Activated B cell treated with CpG ODN at 0.5 μM for 24 hours (primary cell): ENCODE measurements around the gene CADM1. TPM values are rescaled to one million over a fixed set of nuclear protein-coding genes. Genes with fewer than 3 reads are reported as not detected.

Experiments used
- ATAC-seq: fragments of 200-7000 bp; cut with Tn5 transposase; one replicate; pipeline ENCODE4 v1.10.0; 2021; ENCODE audit warnings: low read depth, mild to moderate bottlenecking, moderate library complexity
- CTCF ChIA-PET: fragments of 350-600 bp; sonication (Branson Sonifier 250); formaldehyde crosslinking; loops from one replicate; lab custom pipeline; 2021; ENCODE audit warnings: antibody characterized with exemption; lab: Charles Lee
- POLR2A ChIA-PET: fragments of 350-600 bp; sonication (Branson Sonifier 250); formaldehyde crosslinking; loops from one replicate; lab custom pipeline; 2021; ENCODE audit warnings: antibody characterized with exemption; lab: Charles Lee
- DNase-seq: peaks from one replicate; pipeline ENCODE4 v3.0.0; 2022
- H3K27ac Mint-ChIP-seq: one replicate; pipeline ENCODE4 v1.8.0; 2020; ENCODE audit warnings: mixed read lengths
- H3K27me3 Mint-ChIP-seq: one replicate; pipeline ENCODE4 v1.8.0; 2021; ENCODE audit warnings: mixed read lengths
- H3K36me3 Mint-ChIP-seq: one replicate; pipeline ENCODE4 v1.8.0; 2021; ENCODE audit warnings: low read depth, mixed read lengths
- H3K4me1 Mint-ChIP-seq: one replicate; pipeline ENCODE4 v1.8.0; 2021; ENCODE audit warnings: mixed read lengths
- H3K4me3 Mint-ChIP-seq: one replicate; pipeline ENCODE4 v1.8.0; 2020; ENCODE audit warnings: mild to moderate bottlenecking, mixed read lengths
- H3K9me3 Mint-ChIP-seq: one replicate; pipeline ENCODE4 v1.8.0; 2020; ENCODE audit warnings: mixed read lengths
- intact Hi-C: fragments of 100-400 bp; cut with micrococcal nuclease; formaldehyde crosslinking; loops from one replicate; pipeline ENCODE4 v1.15.1; 2024
- total RNA-seq: library from RNA; stranded (reverse); gene quantifications from 2 replicates; pipeline ENCODE4 v1.2.3, GENCODE V29; 2022
- TF ChIP-seq, protein P1 (sequence below): fragments of 200-600 bp; IDR thresholded peaks from one replicate; pipeline ENCODE4 v1.8.0; 2022; ENCODE audit warnings: antibody characterized with exemption, mild to moderate bottlenecking

The CADM1 gene
- total RNA-seq, 1 donor from 2014 or later, result 0.86 TPM

GRCh38 chr11:115548878-115549528, 44.8 kb upstream of the CADM1 start:
- POLR2A ChIA-PET, result no interaction called here
- H3K36me3 Mint-ChIP-seq, result no peaks in the 10 kb centered on the region
- no peak for DNase-seq
- no peaks in the 10 kb centered on the region for H3K9me3 Mint-ChIP-seq
- CTCF ChIA-PET, result no interaction called here
- no peak for ATAC-seq
- intact Hi-C loops, result no loop called here
- no peak overlapping the region for H3K4me3 Mint-ChIP-seq
- no peak overlapping the region for H3K27ac Mint-ChIP-seq
- H3K27me3 Mint-ChIP-seq, result peaks cover 3% of the 10 kb centered on the region
- no peaks in the 10 kb centered on the region for H3K4me1 Mint-ChIP-seq
- TF ChIP-seq, protein P1, sequence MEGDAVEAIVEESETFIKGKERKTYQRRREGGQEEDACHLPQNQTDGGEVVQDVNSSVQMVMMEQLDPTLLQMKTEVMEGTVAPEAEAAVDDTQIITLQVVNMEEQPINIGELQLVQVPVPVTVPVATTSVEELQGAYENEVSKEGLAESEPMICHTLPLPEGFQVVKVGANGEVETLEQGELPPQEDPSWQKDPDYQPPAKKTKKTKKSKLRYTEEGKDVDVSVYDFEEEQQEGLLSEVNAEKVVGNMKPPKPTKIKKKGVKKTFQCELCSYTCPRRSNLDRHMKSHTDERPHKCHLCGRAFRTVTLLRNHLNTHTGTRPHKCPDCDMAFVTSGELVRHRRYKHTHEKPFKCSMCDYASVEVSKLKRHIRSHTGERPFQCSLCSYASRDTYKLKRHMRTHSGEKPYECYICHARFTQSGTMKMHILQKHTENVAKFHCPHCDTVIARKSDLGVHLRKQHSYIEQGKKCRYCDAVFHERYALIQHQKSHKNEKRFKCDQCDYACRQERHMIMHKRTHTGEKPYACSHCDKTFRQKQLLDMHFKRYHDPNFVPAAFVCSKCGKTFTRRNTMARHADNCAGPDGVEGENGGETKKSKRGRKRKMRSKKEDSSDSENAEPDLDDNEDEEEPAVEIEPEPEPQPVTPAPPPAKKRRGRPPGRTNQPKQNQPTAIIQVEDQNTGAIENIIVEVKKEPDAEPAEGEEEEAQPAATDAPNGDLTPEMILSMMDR, result no peak

- Mint-ChIP-seq H3K9me3 (no peaks in the 10 kb centered on the region), H3K27ac (no peak overlapping the region), H3K36me3 (no peaks in the 10 kb centered on the region), H3K4me1 (no peaks in the 10 kb centered on the region), H3K4me3 (no peak overlapping the region), H3K27me3 (peaks cover 3% of the 10 kb centered on the region)
- intact Hi-C loops, result no loop called here
- TF ChIP-seq, protein P1, result no peak
- ChIA-PET CTCF (no interaction called here), POLR2A (no interaction called here)
- DNase-seq (no peak), ATAC-seq (no peak)
Observed at GRCh38 chr11:115545581-115546210, 41.5 kb upstream of the CADM1 start.

GRCh38 chr11:115544422-115544948, 40.3 kb upstream of the CADM1 start:
- Mint-ChIP-seq H3K27me3 (peaks cover 3% of the 10 kb centered on the region), H3K4me3 (no peak overlapping the region), H3K4me1 (no peaks in the 10 kb centered on the region), H3K36me3 (no peaks in the 10 kb centered on the region), H3K27ac (no peak overlapping the region), H3K9me3 (no peaks in the 10 kb centered on the region)
- intact Hi-C loops, result no loop called here
- ATAC-seq, result no peak
- DNase-seq, result no peak
- CTCF ChIA-PET, result no interaction called here
- TF ChIP-seq, protein P1, result no peak
- POLR2A ChIA-PET, result no interaction called here

DNA sequence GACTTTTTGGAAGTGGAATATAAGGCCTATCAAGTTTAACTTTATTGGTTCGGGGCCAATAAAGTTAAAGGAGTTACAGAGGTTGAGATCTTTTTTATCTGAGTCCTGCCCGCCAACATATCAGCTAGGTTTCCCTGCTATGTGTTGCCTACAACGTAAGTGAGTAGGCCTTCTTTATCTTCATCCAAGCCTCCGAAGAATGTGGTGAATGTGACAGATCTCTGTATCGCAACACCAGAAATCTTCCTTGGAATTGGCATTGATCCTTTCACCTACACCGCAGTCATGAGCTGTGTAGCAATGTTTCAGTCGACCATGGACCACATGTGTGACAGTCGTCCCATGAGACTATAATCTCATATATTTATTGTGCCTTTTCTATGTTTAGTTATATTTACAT, 37.3 kb upstream of the CADM1 start:
- TF ChIP-seq, protein P1, result no peak
- Mint-ChIP-seq H3K27me3 (peaks cover 4% of the 10 kb centered on the region), H3K4me3 (no peak overlapping the region), H3K4me1 (no peaks in the 10 kb centered on the region), H3K36me3 (no peaks in the 10 kb centered on the region), H3K9me3 (no peaks in the 10 kb centered on the region), H3K27ac (no peak overlapping the region)
- ChIA-PET CTCF (no interaction called here), POLR2A (no interaction called here)
- DNase-seq (no peak), ATAC-seq (no peak)
- intact Hi-C loops, result no loop called here

DNA sequence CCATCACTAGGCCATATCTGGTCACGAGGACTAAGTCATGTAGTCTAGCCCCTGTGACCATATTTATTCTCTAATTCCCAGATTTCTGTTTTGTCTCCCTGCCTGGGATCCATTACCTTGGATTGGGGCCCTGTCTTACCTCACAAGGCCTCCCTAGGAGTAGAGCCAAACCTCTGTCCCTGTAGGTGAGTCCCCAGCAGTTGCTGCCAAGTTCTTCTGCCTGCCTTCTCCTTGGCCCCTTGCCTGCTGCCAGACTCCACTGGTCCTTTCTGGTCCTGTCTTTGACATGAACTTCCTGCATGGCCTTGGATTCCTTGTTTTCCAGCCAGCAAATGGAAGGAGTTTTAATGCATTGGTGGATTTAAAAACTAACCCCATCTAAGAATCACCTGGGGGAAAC, 35.6 kb upstream of the CADM1 start:
- Mint-ChIP-seq H3K4me3 (no peak overlapping the region), H3K27me3 (peaks cover 4% of the 10 kb centered on the region), H3K4me1 (no peaks in the 10 kb centered on the region), H3K36me3 (no peaks in the 10 kb centered on the region), H3K9me3 (no peaks in the 10 kb centered on the region), H3K27ac (no peak overlapping the region)
- ChIA-PET POLR2A (no interaction called here), CTCF (no interaction called here)
- DNase-seq (no peak), ATAC-seq (no peak)
- TF ChIP-seq, protein P1, result no peak
- intact Hi-C loops, result no loop called here
